ENCODE data around the gene FBXO34.
"Not testable (repeated sequence)": the region's sequence is repeated elsewhere in the genome, so short reads cannot be mapped to it uniquely, and the experiment has no call there.

FBXO34 gene

DNA sequence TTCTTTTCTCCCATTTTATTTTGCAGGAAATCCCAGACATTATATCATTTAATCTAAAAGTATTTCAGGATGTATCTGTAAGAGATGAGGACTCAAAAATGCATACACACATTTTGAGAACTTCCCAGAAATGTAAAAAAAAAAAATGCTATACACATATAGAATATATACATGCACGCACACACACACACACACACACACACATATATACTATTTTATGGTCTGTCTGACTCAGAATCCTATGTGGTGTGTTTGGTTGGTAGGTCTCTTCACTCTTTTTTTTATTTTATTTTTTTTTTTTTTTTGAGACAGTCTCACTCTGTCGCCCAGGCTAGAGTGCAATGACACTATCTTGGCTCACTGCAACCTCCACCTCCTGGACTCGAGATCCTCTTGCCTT lies 65.5 kb downstream of the FBXO34 start:
- DNase-seq, result no peak
- TF ChIP-seq CTCF (IDR thresholded peaks at IDR 0.05), result no peak
- Mint-ChIP-seq H3K9me3 (no peaks in the 10 kb centered on the region), H3K36me3 (ENCODE audit: low read depth) (no peaks in the 10 kb centered on the region), H3K4me3 (no peak overlapping the region), H3K4me1 (peaks cover 30% of the 10 kb centered on the region), H3K27me3 (ENCODE audit: low read depth, poor library complexity) (no peaks in the 10 kb centered on the region), H3K27ac (no peak overlapping the region)

DNA sequence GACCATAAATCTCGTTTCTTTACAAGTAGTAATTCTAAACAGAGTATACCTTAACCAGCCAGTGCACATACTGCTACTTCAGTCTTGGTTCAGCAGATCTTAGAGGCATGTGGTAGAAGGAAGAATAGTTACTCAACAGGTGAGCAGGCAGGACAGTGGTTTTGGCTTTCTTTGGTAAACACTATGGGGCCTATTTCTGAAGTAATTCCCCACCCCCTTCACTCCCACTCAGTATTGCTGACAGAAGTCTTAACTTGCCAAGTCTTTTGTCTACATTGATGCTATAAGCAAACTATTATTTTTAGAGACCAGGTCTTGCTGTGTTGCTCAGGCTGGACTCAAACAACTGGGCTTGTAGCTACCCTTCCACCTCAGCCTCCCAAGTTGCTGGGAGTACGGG lies 68.5 kb downstream of the FBXO34 start:
- H3K9me3 Mint-ChIP-seq, result no peaks in the 10 kb centered on the region
- TF ChIP-seq CTCF (IDR thresholded peaks at IDR 0.05), result no peak
- H3K4me1 Mint-ChIP-seq, result peaks cover 27% of the 10 kb centered on the region
- H3K27me3 Mint-ChIP-seq (ENCODE audit: low read depth, poor library complexity), result peaks cover 6% of the 10 kb centered on the region
- no peak overlapping the region for H3K27ac Mint-ChIP-seq
- no peak for DNase-seq
- no peak overlapping the region for H3K4me3 Mint-ChIP-seq
- no peaks in the 10 kb centered on the region for H3K36me3 Mint-ChIP-seq (ENCODE audit: low read depth)

- Mint-ChIP-seq H3K36me3 (ENCODE audit: low read depth) (no peaks in the 10 kb centered on the region), H3K4me3 (no peak overlapping the region), H3K27me3 (ENCODE audit: low read depth, poor library complexity) (peaks cover 6% of the 10 kb centered on the region), H3K4me1 (peaks cover 27% of the 10 kb centered on the region), H3K9me3 (no peaks in the 10 kb centered on the region), H3K27ac (peak overlapping the region; percentile 76)
- TF ChIP-seq CTCF (IDR thresholded peaks at IDR 0.05), result no peak
- no peak for DNase-seq
Measured at GRCh38 chr14:55340482-55340881, 69.3 kb downstream of the FBXO34 start.

DNA sequence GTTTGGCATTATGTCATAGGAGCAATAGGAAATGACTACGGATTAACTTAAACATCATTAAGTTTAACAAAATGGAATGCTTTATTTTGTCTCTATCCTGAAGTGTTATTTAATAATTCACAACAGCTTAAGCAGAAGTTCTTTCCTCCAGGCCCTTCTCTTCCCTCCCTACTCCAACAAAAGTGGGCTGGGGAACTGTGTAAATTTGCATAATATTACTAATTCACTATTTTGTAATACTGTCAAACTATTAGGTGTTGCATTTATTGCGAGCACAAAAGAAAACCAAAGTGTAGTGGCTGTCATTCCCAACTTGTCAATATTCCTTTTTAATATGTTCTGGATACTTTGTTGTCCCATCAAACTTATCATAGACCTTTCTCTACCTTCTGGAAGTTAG lies 70.6 kb downstream of the FBXO34 start:
- H3K27ac Mint-ChIP-seq, result no peak overlapping the region
- H3K9me3 Mint-ChIP-seq, result no peaks in the 10 kb centered on the region
- TF ChIP-seq CTCF (IDR thresholded peaks at IDR 0.05), result no peak
- peaks cover 6% of the 10 kb centered on the region for H3K27me3 Mint-ChIP-seq (ENCODE audit: low read depth, poor library complexity)
- peaks cover 34% of the 10 kb centered on the region for H3K4me1 Mint-ChIP-seq
- H3K4me3 Mint-ChIP-seq, result no peak overlapping the region
- DNase-seq, result no peak
- no peaks in the 10 kb centered on the region for H3K36me3 Mint-ChIP-seq (ENCODE audit: low read depth)

DNA sequence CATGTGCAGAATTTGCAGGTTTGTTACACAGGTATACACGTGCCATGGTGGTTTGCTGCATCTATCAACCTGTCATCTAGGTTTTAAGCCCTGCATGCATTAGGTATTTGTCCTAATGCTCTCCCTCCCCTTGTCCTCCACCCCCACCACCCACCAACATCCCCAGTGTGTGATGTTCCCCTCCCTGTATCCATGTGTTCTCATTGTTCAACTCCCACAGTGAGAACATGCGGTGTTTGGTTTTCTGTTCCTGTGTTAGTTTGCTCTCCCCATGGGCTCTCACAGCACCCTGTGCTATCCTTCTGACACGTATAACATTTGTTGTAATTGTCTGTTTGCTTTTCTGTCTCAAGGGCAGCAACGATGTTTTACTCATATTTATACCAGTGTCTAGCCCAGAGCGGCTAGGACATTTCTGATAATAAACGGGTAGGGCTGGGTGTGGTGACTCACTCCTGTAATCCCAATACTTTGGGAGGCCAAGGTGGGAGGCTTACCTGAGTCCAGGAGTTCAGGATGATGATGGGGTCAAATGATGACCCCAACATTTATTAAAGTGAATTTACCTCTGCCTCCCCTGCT lies 73.5 kb downstream of the FBXO34 start:
- DNase-seq; H3K36me3 Mint-ChIP-seq (ENCODE audit: low read depth); H3K27me3 Mint-ChIP-seq (ENCODE audit: low read depth, poor library complexity); H3K27ac Mint-ChIP-seq; H3K4me3 Mint-ChIP-seq; H3K9me3 Mint-ChIP-seq: not testable (repeated sequence)
- peaks cover 48% of the 10 kb centered on the region for H3K4me1 Mint-ChIP-seq

GRCh38 chr14:55347040-55347439 lies 75.8 kb downstream of the FBXO34 start:
- H3K36me3 Mint-ChIP-seq (ENCODE audit: low read depth), result peaks cover 6% of the 10 kb centered on the region
- no peak for DNase-seq
- no peaks in the 10 kb centered on the region for H3K9me3 Mint-ChIP-seq
- peaks cover 6% of the 10 kb centered on the region for H3K27me3 Mint-ChIP-seq (ENCODE audit: low read depth, poor library complexity)
- no peak overlapping the region for H3K4me3 Mint-ChIP-seq
- H3K4me1 Mint-ChIP-seq, result peaks cover 42% of the 10 kb centered on the region
- no peak for TF ChIP-seq CTCF (IDR thresholded peaks at IDR 0.05)
- no peak overlapping the region for H3K27ac Mint-ChIP-seq
